Measurements from ENCODE around the gene CDH4. TPM values are rescaled to one million over a fixed set of nuclear protein-coding genes. Genes with fewer than 3 reads are reported as not detected.

Gene CDH4
- total and polyA plus RNA-seq, 9 of the 15 experiments (the other 6 are each of a cell fraction or from before 2014, with no cell fraction given): 0.04 TPM; not detected in 8

GRCh38 chr20:61785567-61785816 lies 533.4 kb downstream of the CDH4 start:
- TF ChIP-seq STAT5A (IDR thresholded peaks at IDR 0.05; ENCODE audit: borderline replicate concordance, low read length) (no peak), BRD4 (IDR thresholded peaks at IDR 0.05) (no peak), POLR2H (tag; IDR thresholded peaks at IDR 0.05; ENCODE audit: low read depth) (no peak), SAFB (IDR thresholded peaks at IDR 0.05; ENCODE audit: borderline replicate concordance, low read depth, low read length) (no peak), HES1 (IDR thresholded peaks at IDR 0.05; ENCODE audit: low read depth) (no peak), E2F4 (CRISPR knock-in tag; IDR thresholded peaks at IDR 0.05; ENCODE audit: low read depth) (no peak), ZNF24 (IDR thresholded peaks at IDR 0.05) (no peak), ZNF644 (tag; IDR thresholded peaks at IDR 0.05; ENCODE audit: low read depth) (no peak), NCOA1 (IDR thresholded peaks at IDR 0.05; ENCODE audit: low read depth) (no peak), E2F5 (CRISPR knock-in tag; IDR thresholded peaks at IDR 0.05) (no peak), NR2F6 (CRISPR knock-in tag; IDR thresholded peaks at IDR 0.05) (no peak), SIN3B (IDR thresholded peaks at IDR 0.05; ENCODE audit: low read depth) (no peak), ARHGAP35 (IDR thresholded peaks at IDR 0.05; ENCODE audit: partially characterized antibody) (no peak), CC2D1A (IDR thresholded peaks at IDR 0.05) (no peak), HNRNPUL1 (IDR thresholded peaks at IDR 0.05; ENCODE audit: low read length) (no peak), TGIF2 (CRISPR knock-in tag; IDR thresholded peaks at IDR 0.05) (no peak), ZNF583 (CRISPR knock-in tag; IDR thresholded peaks at IDR 0.05) (no peak), E2F6 (IDR thresholded peaks at IDR 0.05; ENCODE audit: borderline replicate concordance in 1 of 2, extremely low read depth in 1 of 2, insufficient read depth in 1 of 2, insufficient read length in 1 of 2, low read depth in 1 of 2, low read length in 1 of 2, poor library complexity in 1 of 2, severe bottlenecking in 1 of 2) (no peak)
- in situ Hi-C loops (cut with MboI): loop anchor here (10.0 kb wide), 1 partner anchor 1961 kb away; no protein-coding TSS in a partner anchor

More at GRCh38 chr20:61785567-61785816, 533.4 kb downstream of the CDH4 start:
- H3K4me1 ChIP-seq (replicated peaks in 1 of 2; ENCODE audit: control insufficient read depth in 2 of 2, insufficient read depth in 2 of 2, low read length in 2 of 2): no peaks in the 10 kb centered on the region
- ChIA-PET POLR2A (no interaction called here), CTCF (ENCODE audit: low intra/inter-chr PET ratio) (no interaction called here)
- H3K36me3 ChIP-seq (ENCODE audit: control insufficient read depth, insufficient read depth, low read length): no peaks in the 10 kb centered on the region
- no peaks in the 10 kb centered on the region for H3K9me1 ChIP-seq (ENCODE audit: control insufficient read depth, insufficient read depth, low read length)
- intact Hi-C loops (cut with micrococcal nuclease): no loop called here
- H2AFZ ChIP-seq (ENCODE audit: low read depth, low read length): no peak overlapping the region
- peaks cover 0 to 13% of the 10 kb centered on the region in 2 experiments; a peak in 2 of 5 replicates for H3K27me3 ChIP-seq (ENCODE audit: control insufficient read depth in 2 of 2, insufficient read depth in 2 of 2, low read length in 2 of 2)
- no peaks in the 10 kb centered on the region for H3K79me2 ChIP-seq (ENCODE audit: control insufficient read depth, insufficient read depth, low read length)
- no peak overlapping the region for H3K4me2 ChIP-seq (ENCODE audit: insufficient read depth, low read length)
- H3K4me3 ChIP-seq: no peak overlapping the region
- no peak for DNase-seq (ENCODE audit: extremely low read depth in 1 of 4, low spot score in 3 of 4)
- no peaks in the 10 kb centered on the region for H3K9me3 ChIP-seq (replicated peaks; ENCODE audit: control insufficient read depth, insufficient read depth, low read depth, low read length)
- H4K20me1 ChIP-seq (replicated peaks; ENCODE audit: control insufficient read depth, insufficient read depth, low read length): 0 out of 2 replicates have a peak, but pooled peaks cover 3% of the 10 kb centered on the region
- H3K9ac ChIP-seq (ENCODE audit: insufficient read depth in 1 of 2, low read depth in 2 of 2, low read length in 2 of 2): no peak overlapping the region
- no peak for FAIRE-seq
- WGBS (ENCODE audit: insufficient coverage, low coverage, missing lambda C conversion rate): 0% methylated on average over 1 of the region's 1 CpG
- H3K27ac ChIP-seq (ENCODE audit: extremely low read depth, low read depth, low read length): no peak overlapping the region
- no peak for ATAC-seq
- BruUV-seq (replicated peaks): no TSS peak
